Bronchial epithelial cell (primary cell): ENCODE measurements around the gene TMEM207. TPM values are rescaled to one million over a fixed set of nuclear protein-coding genes. Genes with fewer than 3 reads are reported as not detected.

Experiments used
- DNase-seq: peaks from one replicate; pipeline ENCODE4 v3.0.0-alpha.2; 2010; ENCODE audit warnings: low read depth
- FAIRE-seq: peaks from 2 replicates; lab custom pipeline; 2011; peaks lifted over from hg19 to GRCh38; lab: Jason Lieb, UNC
- H3K27me3 ChIP-seq: 2 replicates; pipeline ENCODE4 v1.5.1; 2011; ENCODE audit warnings: low read length; ENCODE audit not compliant: control insufficient read depth, insufficient read depth
- H3K36me3 ChIP-seq: 2 replicates; pipeline ENCODE4 v1.5.1; 2011; ENCODE audit warnings: low read length; ENCODE audit not compliant: control insufficient read depth, insufficient read depth
- H3K4me3 ChIP-seq: 2 replicates; pipeline ENCODE4 v1.5.1; 2011; ENCODE audit warnings: mild to moderate bottlenecking, low read depth, low read length, control low read depth
- CTCF ChIP-seq: IDR thresholded peaks from 2 replicates; pipeline ENCODE4 v1.5.1; 2011; ENCODE audit warnings: mild to moderate bottlenecking, moderate library complexity, low read length, control low read depth, inconsistent platforms; ENCODE audit not compliant: insufficient read depth, severe bottlenecking
- total RNA-seq: library from RNA; depleted of rRNA; stranded (reverse); fragments of >200 nt; gene quantifications from 2 replicates; pipeline ENCODE4 v1.2.1, GENCODE V29; 2014

Gene TMEM207
- total RNA-seq, 1 donor from 2014 or later = not detected

GRCh38 chr3:190432216-190432615, 17.5 kb downstream of the TMEM207 start:
- no peak overlapping the region for H3K4me3 ChIP-seq

DNA sequence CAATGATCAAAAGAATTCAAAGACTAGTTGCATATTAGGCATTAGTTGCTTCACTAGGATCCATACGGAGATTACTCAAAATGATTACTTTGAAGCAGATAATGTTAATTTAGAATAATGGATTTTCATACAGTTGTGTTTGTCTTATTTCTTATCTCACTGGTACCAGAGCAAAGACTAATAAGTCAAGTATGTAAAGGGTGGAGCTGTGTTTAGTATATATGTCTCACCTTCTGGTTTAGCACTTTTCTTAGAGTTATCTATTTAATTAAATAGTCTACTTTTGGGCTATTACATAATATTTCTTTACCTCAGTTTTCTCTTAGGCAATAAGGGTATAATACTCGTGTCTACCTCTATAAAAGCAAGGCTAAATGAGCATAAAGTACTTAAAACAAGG, 18.8 kb downstream of the TMEM207 start:
- H3K36me3 ChIP-seq = no peaks in the 10 kb centered on the region
- peak; percentile 58 for DNase-seq
- TF ChIP-seq CTCF = no peak
- no peak overlapping the region for H3K4me3 ChIP-seq
- no peaks in the 10 kb centered on the region for H3K27me3 ChIP-seq
- FAIRE-seq = no peak

More at GRCh38 chr3:190432216-190432615, 17.5 kb downstream of the TMEM207 start:
- DNase-seq (peak; percentile 81), FAIRE-seq (no peak)
- no peak for TF ChIP-seq CTCF
- no peaks in the 10 kb centered on the region for H3K27me3 ChIP-seq
- no peaks in the 10 kb centered on the region for H3K36me3 ChIP-seq

GRCh38 chr3:190429681-190430080, 20.0 kb downstream of the TMEM207 start:
- Histone ChIP-seq H3K36me3 (no peaks in the 10 kb centered on the region), H3K4me3 (no peak overlapping the region), H3K27me3 (no peaks in the 10 kb centered on the region)
- no peak for TF ChIP-seq CTCF
- DNase-seq (peak; percentile 47), FAIRE-seq (no peak)

GRCh38 chr3:190426806-190427507, 22.7 kb downstream of the TMEM207 start:
- no peak overlapping the region for H3K4me3 ChIP-seq
- no peaks in the 10 kb centered on the region for H3K36me3 ChIP-seq
- FAIRE-seq (no peak), DNase-seq (peak; percentile 18)
- TF ChIP-seq CTCF = no peak
- H3K27me3 ChIP-seq = no peaks in the 10 kb centered on the region

DNA sequence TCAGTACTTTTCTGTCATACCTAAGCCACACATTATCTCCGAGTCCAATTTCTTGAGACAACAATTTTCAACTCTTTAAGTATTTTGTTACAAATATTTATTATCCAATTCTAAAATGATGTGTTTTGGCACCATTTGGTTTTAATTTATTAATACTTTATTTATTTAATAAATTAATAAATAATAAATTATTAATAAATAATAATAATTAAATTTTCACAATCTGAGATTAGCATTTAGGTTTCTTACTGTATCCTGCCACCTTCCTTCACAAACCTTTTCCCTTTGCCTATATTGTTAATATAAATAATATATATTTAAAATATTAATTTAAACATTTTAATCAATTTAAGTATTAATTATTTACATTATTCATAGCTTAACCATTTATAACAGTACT, 23.9 kb downstream of the TMEM207 start:
- DNase-seq (no peak), FAIRE-seq (no peak)
- Histone ChIP-seq H3K4me3 (no peak overlapping the region), H3K27me3 (no peaks in the 10 kb centered on the region), H3K36me3 (no peaks in the 10 kb centered on the region)
- no peak for TF ChIP-seq CTCF
